Lung (tissue), 12 donors: Measurements from ENCODE around the gene ADGRV1. TPM values are rescaled to one million over a fixed set of nuclear protein-coding genes. Genes with fewer than 3 reads are reported as not detected.

Experiments
- ATAC-seq: fragments of 200-7000 bp; cut with Tn5 transposase; one replicate; pipeline ENCODE4 v1.9.1; 2020; ENCODE audit warnings: moderate number of reproducible peaks; ENCODE audit not compliant: insufficient read depth, low FRiP score
- DNase-seq, 3 donors: peaks; one replicate each; pipeline ENCODE4 v3.0.0-alpha.2; 2013 to 2017
- H3K27ac ChIP-seq, 2 donors: one replicate each; pipeline ENCODE4 v1.5.1; 2013; ENCODE audit warnings: mild to moderate bottlenecking in 2 of 2, moderate library complexity in 2 of 2, control low read depth in 1 of 2, inconsistent platforms in 1 of 2, low read depth in 1 of 2, low read length in 1 of 2
- H3K27me3 ChIP-seq, 3 donors: one replicate each; pipeline ENCODE4 v1.5.1; 2013; ENCODE audit warnings: low read length in 2 of 3; ENCODE audit not compliant: control insufficient read depth in 3 of 3, insufficient read depth in 3 of 3
- H3K36me3 ChIP-seq, 4 donors: one replicate each; pipeline ENCODE4 v1.5.1; 2013; ENCODE audit warnings: low read length in 4 of 4, mild to moderate bottlenecking in 1 of 4, moderate library complexity in 1 of 4; ENCODE audit not compliant: control insufficient read depth in 4 of 4, insufficient read depth in 4 of 4
- H3K4me1 ChIP-seq, 5 donors: one replicate each; pipeline ENCODE4 v1.5.1; 2013; ENCODE audit warnings: low read length in 5 of 5, mild to moderate bottlenecking in 2 of 5, moderate library complexity in 1 of 5; ENCODE audit not compliant: control insufficient read depth in 5 of 5, insufficient read depth in 5 of 5
- H3K4me3 ChIP-seq: one replicate; pipeline ENCODE4 v1.5.1; 2013; ENCODE audit warnings: mild to moderate bottlenecking, control low read depth, moderate library complexity
- H3K9ac ChIP-seq, 2 donors: one replicate each; pipeline ENCODE4 v1.5.1; 2013; ENCODE audit warnings: low read length in 2 of 2, control low read depth in 1 of 2; ENCODE audit not compliant: insufficient read depth in 1 of 2
- H3K9me3 ChIP-seq, 4 donors: one replicate each; pipeline ENCODE4 v1.5.1; 2013; ENCODE audit warnings: low read length in 3 of 4, mild to moderate bottlenecking in 1 of 4, moderate library complexity in 1 of 4; ENCODE audit not compliant: control insufficient read depth in 4 of 4, insufficient read depth in 3 of 4
- WGBS, 2 donors: extraction: QIAGEN DNeasy Blood & Tissue Kit; methylation state at CpG; one replicate each; pipeline ENCODE4 v1.1.7; 2013; 5-methylcytosine and 5-hydroxymethylcytosine counted together
- polyA plus RNA-seq, 2 donors: library from polyadenylated mRNA; stranded (reverse); fragments of 200-250 nt; gene quantifications; one replicate each; pipeline ENCODE4 v1.2.1, GENCODE V29; 2013
- total RNA-seq, 2 donors: library from RNA; depleted of rRNA in 1 of 2; stranded (reverse); fragments of >200 nt in 1 of 2; gene quantifications; one replicate each; pipeline ENCODE4 v1.2.1, GENCODE V29; 2014 to 2021
- TF ChIP-seq, protein P1 (sequence below): IDR thresholded peaks from 2 replicates; pipeline ENCODE4 v1.5.1; 2012; ENCODE audit warnings: mild to moderate bottlenecking; ENCODE audit errors: control extremely low read depth, extremely low read depth
- donor health status: control.
- donor health status: control.
- donor health status: Bipolar disorder and iron deficiency.
- donor health status: healthy.
- donor health status: DM: yes; HTN: yes; CAD: no.

The ADGRV1 gene
- total and polyA plus RNA-seq, 4 donors, result 3.6 to 66.2 (median 28.2) TPM

- Histone ChIP-seq H3K4me3 (no peak overlapping the region), H3K9ac (no peak overlapping the region), H3K27ac (no peak overlapping the region), H3K4me1 (no peaks in the 10 kb centered on the region), H3K9me3 (no peaks in the 10 kb centered on the region), H3K27me3 (no peaks in the 10 kb centered on the region), H3K36me3 (no peaks in the 10 kb centered on the region)
- TF ChIP-seq, protein P1, sequence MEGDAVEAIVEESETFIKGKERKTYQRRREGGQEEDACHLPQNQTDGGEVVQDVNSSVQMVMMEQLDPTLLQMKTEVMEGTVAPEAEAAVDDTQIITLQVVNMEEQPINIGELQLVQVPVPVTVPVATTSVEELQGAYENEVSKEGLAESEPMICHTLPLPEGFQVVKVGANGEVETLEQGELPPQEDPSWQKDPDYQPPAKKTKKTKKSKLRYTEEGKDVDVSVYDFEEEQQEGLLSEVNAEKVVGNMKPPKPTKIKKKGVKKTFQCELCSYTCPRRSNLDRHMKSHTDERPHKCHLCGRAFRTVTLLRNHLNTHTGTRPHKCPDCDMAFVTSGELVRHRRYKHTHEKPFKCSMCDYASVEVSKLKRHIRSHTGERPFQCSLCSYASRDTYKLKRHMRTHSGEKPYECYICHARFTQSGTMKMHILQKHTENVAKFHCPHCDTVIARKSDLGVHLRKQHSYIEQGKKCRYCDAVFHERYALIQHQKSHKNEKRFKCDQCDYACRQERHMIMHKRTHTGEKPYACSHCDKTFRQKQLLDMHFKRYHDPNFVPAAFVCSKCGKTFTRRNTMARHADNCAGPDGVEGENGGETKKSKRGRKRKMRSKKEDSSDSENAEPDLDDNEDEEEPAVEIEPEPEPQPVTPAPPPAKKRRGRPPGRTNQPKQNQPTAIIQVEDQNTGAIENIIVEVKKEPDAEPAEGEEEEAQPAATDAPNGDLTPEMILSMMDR, result no peak
- no peak for DNase-seq
- ATAC-seq, result no peak
Observed at GRCh38 chr5:90959262-90959661, 400.7 kb downstream of the ADGRV1 start.

DNA sequence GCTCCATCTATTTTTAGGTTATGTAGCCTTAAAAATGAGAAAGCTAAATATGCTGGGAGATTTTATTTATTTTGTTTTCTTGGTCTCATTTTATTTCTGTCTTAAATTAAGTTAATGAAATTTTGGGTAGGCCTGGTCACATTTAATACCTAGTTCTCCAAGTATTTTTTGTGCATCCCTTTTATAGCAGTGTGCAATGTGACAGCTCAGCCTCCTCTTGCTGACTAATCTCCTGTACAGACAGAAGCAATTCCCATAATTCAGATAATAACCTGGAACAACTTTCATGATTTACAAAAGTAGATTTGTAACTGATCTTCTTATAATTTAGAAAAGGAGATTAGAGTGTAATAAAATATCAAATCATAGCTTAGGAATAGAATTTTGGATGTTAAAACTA is 403.9 kb downstream of the ADGRV1 start:
- no peak for DNase-seq
- Histone ChIP-seq H3K27me3 (no peaks in the 10 kb centered on the region), H3K9ac (no peak overlapping the region), H3K4me1 (no peaks in the 10 kb centered on the region), H3K36me3 (no peaks in the 10 kb centered on the region), H3K4me3 (no peak overlapping the region), H3K9me3 (no peaks in the 10 kb centered on the region), H3K27ac (no peak overlapping the region)
- ATAC-seq, result no peak
- TF ChIP-seq, protein P1, result no peak

DNA sequence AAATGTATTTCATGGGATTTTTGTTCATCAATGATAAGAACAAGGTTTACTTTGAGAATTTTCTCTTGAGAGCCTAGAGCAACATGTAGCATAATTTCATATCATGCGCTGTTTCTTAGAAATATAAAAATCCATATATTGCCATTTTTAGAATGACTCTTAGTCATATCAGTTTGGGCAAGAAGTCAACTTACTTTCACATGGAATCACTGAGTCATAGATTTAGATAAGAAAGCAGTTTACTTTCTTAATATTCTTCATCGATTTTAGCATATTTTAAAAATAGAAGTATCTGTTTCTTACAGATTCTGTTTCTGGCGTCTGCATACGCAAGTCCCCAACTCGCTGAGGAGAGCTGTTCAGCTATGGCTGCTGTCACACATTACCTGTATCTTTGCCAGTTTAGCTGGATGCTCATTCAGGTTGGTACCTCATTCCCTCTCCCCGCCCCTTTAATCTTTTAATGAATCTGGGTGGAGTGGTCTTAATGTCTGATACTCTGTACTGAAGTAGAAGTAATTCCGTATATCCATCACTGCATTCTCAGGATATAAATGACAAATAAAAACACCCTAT is 406.6 kb downstream of the ADGRV1 start:
- H3K27me3 ChIP-seq, result no peaks in the 10 kb centered on the region
- no peak overlapping the region for H3K27ac ChIP-seq
- H3K4me3 ChIP-seq, result no peak overlapping the region
- no peak for DNase-seq
- TF ChIP-seq, protein P1, result no peak
- no peak overlapping the region for H3K9ac ChIP-seq
- no peak for ATAC-seq
- WGBS, 2 donors, result 95 to 96% methylated on average over 7 of the region's 7 CpGs
- H3K9me3 ChIP-seq, result peaks cover 0 to 5% (median 0%) of the 10 kb centered on the region in 4 donors
- peaks cover 0 to 4% (median 0%) of the 10 kb centered on the region in 5 donors for H3K4me1 ChIP-seq
- H3K36me3 ChIP-seq, result no peaks in the 10 kb centered on the region

DNA sequence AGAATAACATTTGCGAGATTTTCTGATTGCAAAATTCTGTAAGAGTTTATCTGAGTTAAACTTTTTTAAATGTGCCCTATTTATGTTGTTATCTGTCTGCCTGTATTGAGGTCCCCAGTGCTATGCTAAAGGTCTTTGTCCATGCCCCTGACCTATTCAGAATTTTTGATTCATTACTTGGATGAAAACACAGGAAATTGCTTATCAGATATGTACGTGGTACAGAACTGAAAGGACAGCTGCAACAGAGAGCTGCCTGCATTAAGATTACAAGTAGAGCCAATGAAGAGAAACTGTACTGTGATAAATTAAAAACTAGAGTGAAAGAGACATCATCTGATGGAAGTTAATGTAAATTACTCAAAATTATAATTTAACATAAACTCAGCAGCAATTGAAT is 408.8 kb downstream of the ADGRV1 start:
- DNase-seq (peak in 2 of 3 donors; percentile 5 to 38), ATAC-seq (no peak)
- 52% methylated on average over 2 of the region's 2 CpGs for WGBS, 2 donors
- Histone ChIP-seq H3K4me3 (no peak overlapping the region), H3K9me3 (peaks cover 0 to 5% (median 0%) of the 10 kb centered on the region in 4 donors), H3K4me1 (peaks cover 0 to 4% (median 0%) of the 10 kb centered on the region in 5 donors), H3K9ac (no peak overlapping the region), H3K27me3 (no peaks in the 10 kb centered on the region), H3K36me3 (no peaks in the 10 kb centered on the region), H3K27ac (no peak overlapping the region)
- TF ChIP-seq, protein P1, result no peak
